DND-41 (cell line): ENCODE measurements around the gene TNRC6B.
A peak's percentile ranks its signal among the peaks of the same experiment; 100 is the strongest.

Source experiments
- ATAC-seq: fragments of 200-7000 bp; cut with Tn5 transposase; 3 replicates; pipeline ENCODE4 v1.9.1; 2021; ENCODE audit warnings: low read depth; ENCODE audit not compliant: insufficient read depth
- DNase-seq: peaks from one replicate; pipeline ENCODE4 v3.0.0-alpha.2; 2020
- H2AFZ ChIP-seq: 2 replicates; pipeline ENCODE4 v1.6.0; 2012; ENCODE audit warnings: low read depth, low read length
- H3K27ac ChIP-seq: 2 replicates; pipeline ENCODE4 v1.5.1; 2012; ENCODE audit warnings: low read length, inconsistent platforms
- H3K27me3 ChIP-seq: fragments of 200-600 bp; sonication (generic); 2 replicates; pipeline ENCODE4 v1.6.0; 2012; ENCODE audit warnings: low read length, mild to moderate bottlenecking, inconsistent platforms; ENCODE audit not compliant: insufficient read depth, poor library complexity
- H3K36me3 ChIP-seq: 2 replicates; pipeline ENCODE4 v1.5.1; 2012; ENCODE audit warnings: low read length, inconsistent platforms; ENCODE audit not compliant: insufficient read depth
- H3K4me1 ChIP-seq: 2 replicates; pipeline ENCODE4 v1.5.1; 2012; ENCODE audit warnings: mild to moderate bottlenecking, low read length; ENCODE audit not compliant: insufficient read depth
- H3K4me2 ChIP-seq: 2 replicates; pipeline ENCODE4 v1.6.0; 2012; ENCODE audit warnings: mild to moderate bottlenecking, moderate library complexity, low read length, inconsistent platforms; ENCODE audit not compliant: insufficient read depth
- H3K4me3 ChIP-seq, 2 experiments: fragments of 200-600 bp in 1 of 2; shearing (Covaris generic) in 1 of 2; 2 replicates each; pipeline ENCODE4 v1.5.1; 2012 to 2016; ENCODE audit warnings: inconsistent platforms in 2 of 2, low read length in 2 of 2, mild to moderate bottlenecking in 2 of 2, low read depth in 1 of 2, moderate library complexity in 1 of 2
- H3K79me2 ChIP-seq: 2 replicates; pipeline ENCODE4 v1.6.0; 2012; ENCODE audit warnings: low read length, inconsistent platforms; ENCODE audit not compliant: insufficient read depth
- H3K9ac ChIP-seq: 2 replicates; pipeline ENCODE4 v1.6.0; 2012; ENCODE audit warnings: low read depth, mild to moderate bottlenecking, inconsistent platforms, low read length, moderate library complexity
- H3K9me3 ChIP-seq: 2 replicates; pipeline ENCODE4 v1.5.1; 2012; ENCODE audit warnings: low read length, moderate library complexity, mild to moderate bottlenecking, inconsistent platforms; ENCODE audit not compliant: insufficient read depth, severe bottlenecking
- H4K20me1 ChIP-seq: 2 replicates; pipeline ENCODE4 v1.6.0; 2012; ENCODE audit warnings: low read length; ENCODE audit not compliant: insufficient read depth
- EZH2 ChIP-seq: IDR thresholded peaks from 3 replicates; pipeline ENCODE4 v1.6.1; 2012; ENCODE audit warnings: borderline replicate concordance, low read depth, mild to moderate bottlenecking, moderate library complexity, low read length, inconsistent platforms; ENCODE audit not compliant: severe bottlenecking
- TF ChIP-seq, protein P1 (sequence below): IDR thresholded peaks from 2 replicates; pipeline ENCODE4 v1.5.1; 2012; ENCODE audit warnings: borderline replicate concordance, low read length, moderate library complexity, mild to moderate bottlenecking; ENCODE audit not compliant: poor library complexity, severe bottlenecking; ENCODE audit errors: extremely low read depth

Gene TNRC6B

DNA sequence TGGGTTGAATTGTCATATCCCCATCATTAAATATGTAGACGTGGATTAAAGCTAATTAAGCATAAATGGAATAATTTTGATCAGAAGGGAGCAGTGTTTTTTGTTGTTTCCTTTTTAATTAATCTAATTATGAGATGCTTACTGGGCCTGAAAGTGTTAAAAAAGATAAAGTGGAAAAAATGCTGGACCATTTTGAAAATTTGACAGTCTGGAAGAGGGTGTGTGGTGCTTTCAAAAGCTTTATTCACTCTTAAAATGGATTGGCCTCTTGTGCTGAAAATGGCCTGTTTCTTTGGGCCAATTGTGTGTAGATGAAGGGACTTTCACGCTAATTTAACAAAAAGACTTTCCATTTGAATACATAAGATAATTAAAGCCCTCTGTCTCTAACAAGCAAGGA is 1.8 kb downstream of the TNRC6B start:
- Histone ChIP-seq H3K27ac (peak overlapping the region; percentile 81), H3K36me3 (no peaks in the 10 kb centered on the region), H3K9me3 (no peaks in the 10 kb centered on the region), H3K9ac (peak overlapping the region; percentile 68), H4K20me1 (peaks cover 31% of the 10 kb centered on the region), H3K27me3 (no peaks in the 10 kb centered on the region), H3K4me3 (peak overlapping the region; percentile 48 to 56; a peak in 2 of 4 replicates), H3K4me1 (peaks cover 53% of the 10 kb centered on the region), H3K4me2 (peak overlapping the region; percentile 82), H3K79me2 (peaks cover 89% of the 10 kb centered on the region), H2AFZ (no peak overlapping the region)
- ATAC-seq, result no peak
- TF ChIP-seq EZH2, result no peak
- TF ChIP-seq, protein P1, sequence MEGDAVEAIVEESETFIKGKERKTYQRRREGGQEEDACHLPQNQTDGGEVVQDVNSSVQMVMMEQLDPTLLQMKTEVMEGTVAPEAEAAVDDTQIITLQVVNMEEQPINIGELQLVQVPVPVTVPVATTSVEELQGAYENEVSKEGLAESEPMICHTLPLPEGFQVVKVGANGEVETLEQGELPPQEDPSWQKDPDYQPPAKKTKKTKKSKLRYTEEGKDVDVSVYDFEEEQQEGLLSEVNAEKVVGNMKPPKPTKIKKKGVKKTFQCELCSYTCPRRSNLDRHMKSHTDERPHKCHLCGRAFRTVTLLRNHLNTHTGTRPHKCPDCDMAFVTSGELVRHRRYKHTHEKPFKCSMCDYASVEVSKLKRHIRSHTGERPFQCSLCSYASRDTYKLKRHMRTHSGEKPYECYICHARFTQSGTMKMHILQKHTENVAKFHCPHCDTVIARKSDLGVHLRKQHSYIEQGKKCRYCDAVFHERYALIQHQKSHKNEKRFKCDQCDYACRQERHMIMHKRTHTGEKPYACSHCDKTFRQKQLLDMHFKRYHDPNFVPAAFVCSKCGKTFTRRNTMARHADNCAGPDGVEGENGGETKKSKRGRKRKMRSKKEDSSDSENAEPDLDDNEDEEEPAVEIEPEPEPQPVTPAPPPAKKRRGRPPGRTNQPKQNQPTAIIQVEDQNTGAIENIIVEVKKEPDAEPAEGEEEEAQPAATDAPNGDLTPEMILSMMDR, result no peak
- no peak for DNase-seq

DNA sequence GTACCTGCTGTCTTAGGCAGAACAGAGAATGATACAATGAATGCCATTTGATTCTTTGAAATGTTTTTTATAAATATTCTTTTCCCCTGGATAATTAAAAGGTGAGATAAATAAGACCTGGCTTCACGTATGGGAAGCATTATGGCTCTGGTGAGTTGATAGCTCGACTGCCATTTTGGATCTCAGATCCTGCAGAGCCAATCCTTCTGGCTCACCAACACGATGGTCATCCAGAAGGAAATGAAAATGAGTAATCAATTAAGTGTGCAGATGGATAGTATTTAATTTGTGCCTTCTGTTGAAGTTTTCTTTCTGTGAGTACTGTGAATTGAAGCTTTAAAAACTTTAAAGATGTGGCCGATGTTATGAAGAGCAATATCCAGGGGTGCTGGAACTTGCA is 2.7 kb downstream of the TNRC6B start:
- no peak overlapping the region for H3K4me3 ChIP-seq

DNA sequence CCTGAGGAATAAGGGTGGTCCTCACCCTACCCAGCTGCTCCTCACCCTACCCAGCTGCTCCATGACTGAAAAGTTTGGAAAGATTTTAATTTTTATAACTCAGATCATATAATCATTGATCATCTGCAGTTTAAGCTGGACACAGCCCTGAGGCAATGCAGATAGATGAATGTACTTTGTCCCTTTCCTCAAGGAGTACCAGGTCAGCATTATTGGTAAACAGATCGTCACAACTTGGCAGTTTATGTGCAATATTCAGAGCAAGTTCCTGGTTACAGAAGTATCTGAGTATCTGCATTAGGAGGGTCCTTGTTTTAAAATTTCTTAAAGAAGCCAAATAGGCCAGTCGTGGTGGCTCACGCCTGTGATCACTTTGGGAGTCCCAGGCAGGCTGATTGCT is 3.6 kb downstream of the TNRC6B start:
- H3K4me2 ChIP-seq, result no peak overlapping the region
- no peak overlapping the region for H3K27ac ChIP-seq
- no peak overlapping the region for H3K4me3 ChIP-seq
- H3K79me2 ChIP-seq, result peaks cover 97% of the 10 kb centered on the region
- TF ChIP-seq, protein P1, result no peak
- TF ChIP-seq EZH2, result no peak
- H3K4me1 ChIP-seq, result peaks cover 43% of the 10 kb centered on the region
- ATAC-seq (no peak), DNase-seq (no peak)
- no peaks in the 10 kb centered on the region for H3K9me3 ChIP-seq
- H3K27me3 ChIP-seq, result no peaks in the 10 kb centered on the region
- no peak overlapping the region for H3K9ac ChIP-seq
- no peak overlapping the region for H2AFZ ChIP-seq
- H3K36me3 ChIP-seq, result no peaks in the 10 kb centered on the region
- peaks cover 47% of the 10 kb centered on the region for H4K20me1 ChIP-seq

More for the DNA sequence above, 2.7 kb downstream of the TNRC6B start:
- no peaks in the 10 kb centered on the region for H3K9me3 ChIP-seq
- H3K79me2 ChIP-seq, result peaks cover 94% of the 10 kb centered on the region
- H4K20me1 ChIP-seq, result peaks cover 38% of the 10 kb centered on the region
- no peak overlapping the region for H2AFZ ChIP-seq
- ATAC-seq (no peak), DNase-seq (no peak)
- H3K27me3 ChIP-seq, result no peaks in the 10 kb centered on the region
- peaks cover 52% of the 10 kb centered on the region for H3K4me1 ChIP-seq
- no peak for TF ChIP-seq EZH2
- TF ChIP-seq, protein P1, result no peak
- no peak overlapping the region; the same call in 1 of the 2 replicates for H3K9ac ChIP-seq
- H3K27ac ChIP-seq, result 0 out of 2 replicates have a peak overlapping the region, but pooled peaks have one; percentile 18
- peak overlapping the region; percentile 82 for H3K4me2 ChIP-seq
- no peaks in the 10 kb centered on the region for H3K36me3 ChIP-seq
